Kidney epithelial cell (primary cell): Measurements from ENCODE around the gene CD207. TPM values are rescaled to one million over a fixed set of nuclear protein-coding genes. Genes with fewer than 3 reads are reported as not detected.
"Not testable (repeated sequence)": the region's sequence is repeated elsewhere in the genome, so short reads cannot be mapped to it uniquely, and the experiment has no call there.

Experiments used
- DNase-seq: peaks from one replicate; pipeline ENCODE4 v3.0.0-alpha.2; 2010; ENCODE audit warnings: low read depth
- H3K27me3 ChIP-seq: 2 replicates; pipeline ENCODE4 v1.6.0; 2011; ENCODE audit warnings: low read length; ENCODE audit not compliant: control insufficient read depth, insufficient read depth
- H3K36me3 ChIP-seq: 2 replicates; pipeline ENCODE4 v1.5.1; 2011; ENCODE audit warnings: low read length; ENCODE audit not compliant: control insufficient read depth, insufficient read depth
- H3K4me3 ChIP-seq: 2 replicates; pipeline ENCODE4 v1.5.1; 2011; ENCODE audit warnings: low read depth, mild to moderate bottlenecking, control low read depth, low read length
- CTCF ChIP-seq: IDR thresholded peaks from 2 replicates; pipeline ENCODE4 v1.5.1; 2011; ENCODE audit warnings: mild to moderate bottlenecking, moderate library complexity, low read length, control low read depth, inconsistent platforms; ENCODE audit not compliant: insufficient read depth, poor library complexity, severe bottlenecking
- total RNA-seq: library from RNA; depleted of rRNA; stranded (reverse); fragments of >200 nt; gene quantifications from 2 replicates; pipeline ENCODE4 v1.2.3, GENCODE V29; 2015

CD207 gene
- not detected in 2 replicates for total RNA-seq

GRCh38 chr2:70835643-70836042 lies at the start of gene CD207:
CD207 (minus strand) TSS chr2:70835816; CDS start chr2:70835776, 40 bp downstream.
- Histone ChIP-seq H3K4me3 (no peak within 1 kb of the TSS), H3K36me3 (no peaks in the 10 kb centered on the region), H3K27me3 (no peaks in the 10 kb centered on the region)
- DNase-seq: no peak
- no peak for TF ChIP-seq CTCF

- H3K4me3 ChIP-seq, H3K36me3 ChIP-seq, DNase-seq: not testable (repeated sequence)
- H3K27me3 ChIP-seq: peaks cover 13% of the 10 kb centered on the region
Observed at GRCh38 chr2:70878543-70878942, 42.9 kb upstream of the CD207 start.

GRCh38 chr2:70876138-70876537 lies 40.5 kb upstream of the CD207 start:
- peaks cover 26% of the 10 kb centered on the region for H3K27me3 ChIP-seq
- H3K4me3 ChIP-seq, DNase-seq, H3K36me3 ChIP-seq: not testable (repeated sequence)

GRCh38 chr2:70873541-70873940 lies 37.9 kb upstream of the CD207 start:
- H3K27me3 ChIP-seq: peaks cover 29% of the 10 kb centered on the region
- no peak for DNase-seq
- H3K4me3 ChIP-seq: no peak overlapping the region
- no peak for TF ChIP-seq CTCF
- H3K36me3 ChIP-seq: no peaks in the 10 kb centered on the region

- DNase-seq: peak; percentile 25
Observed at GRCh38 chr2:70871398-70872211, 36.0 kb upstream of the CD207 start.

GRCh38 chr2:70870790-70871189 lies 35.2 kb upstream of the CD207 start:
- no peak overlapping the region for H3K4me3 ChIP-seq
- H3K27me3 ChIP-seq: peaks cover 27% of the 10 kb centered on the region
- TF ChIP-seq CTCF: no peak
- H3K36me3 ChIP-seq: no peaks in the 10 kb centered on the region
- DNase-seq: no peak

More at GRCh38 chr2:70871398-70872211, 36.0 kb upstream of the CD207 start:
- peak; percentile 93 for TF ChIP-seq CTCF
- Histone ChIP-seq H3K27me3 (peaks cover 31% of the 10 kb centered on the region), H3K36me3 (no peaks in the 10 kb centered on the region), H3K4me3 (no peak overlapping the region)

GRCh38 chr2:70868970-70869369 lies 33.4 kb upstream of the CD207 start:
- peaks cover 33% of the 10 kb centered on the region for H3K27me3 ChIP-seq
- TF ChIP-seq CTCF: no peak
- DNase-seq: no peak
- H3K36me3 ChIP-seq: no peaks in the 10 kb centered on the region
- H3K4me3 ChIP-seq: no peak overlapping the region
